ENCODE data around the gene SYF2. TPM values are rescaled to one million over a fixed set of nuclear protein-coding genes. Genes with fewer than 3 reads are reported as not detected.
"Not testable (repeated sequence)": the region's sequence is repeated elsewhere in the genome, so short reads cannot be mapped to it uniquely, and the experiment has no call there.

Gene SYF2
- total and polyA plus RNA-seq, 2 of the 13 experiments (the other 11 are each of a cell fraction or from before 2014, with no cell fraction given) = 17.8 to 34.1 TPM

DNA sequence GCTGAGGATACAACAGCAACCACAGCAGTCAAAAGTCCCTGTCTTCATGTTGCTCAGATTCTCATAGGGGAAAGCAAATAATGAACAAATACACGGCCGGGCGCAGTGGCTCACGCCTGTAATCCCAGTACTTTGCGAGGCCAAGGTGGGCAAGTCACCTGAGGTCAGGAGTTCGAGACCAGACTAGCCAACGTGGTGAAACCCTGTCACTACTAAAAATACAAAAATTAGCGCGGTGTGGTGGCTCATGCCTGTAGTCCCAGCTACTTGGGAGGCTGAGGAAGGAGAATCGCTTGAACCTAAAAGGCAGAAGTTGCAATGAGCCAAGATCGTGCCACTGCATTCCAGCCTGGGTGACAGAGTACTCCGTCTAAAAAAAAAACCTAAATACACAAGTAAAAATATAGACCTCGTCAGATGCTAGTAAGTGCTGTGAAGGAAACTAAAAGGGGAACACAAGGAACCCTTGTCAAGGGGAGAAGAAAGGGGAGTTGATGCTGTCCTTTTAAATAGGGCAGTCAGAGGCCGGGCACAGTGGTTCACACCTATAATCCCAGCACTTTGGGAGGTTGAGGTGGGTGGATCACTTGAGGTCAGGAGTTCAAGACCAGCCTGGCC lies 36.0 kb upstream of the SYF2 start:
- not testable (repeated sequence) for FAIRE-seq; H3K27ac ChIP-seq (ENCODE audit: extremely low read length, insufficient read depth, low read length)

DNA sequence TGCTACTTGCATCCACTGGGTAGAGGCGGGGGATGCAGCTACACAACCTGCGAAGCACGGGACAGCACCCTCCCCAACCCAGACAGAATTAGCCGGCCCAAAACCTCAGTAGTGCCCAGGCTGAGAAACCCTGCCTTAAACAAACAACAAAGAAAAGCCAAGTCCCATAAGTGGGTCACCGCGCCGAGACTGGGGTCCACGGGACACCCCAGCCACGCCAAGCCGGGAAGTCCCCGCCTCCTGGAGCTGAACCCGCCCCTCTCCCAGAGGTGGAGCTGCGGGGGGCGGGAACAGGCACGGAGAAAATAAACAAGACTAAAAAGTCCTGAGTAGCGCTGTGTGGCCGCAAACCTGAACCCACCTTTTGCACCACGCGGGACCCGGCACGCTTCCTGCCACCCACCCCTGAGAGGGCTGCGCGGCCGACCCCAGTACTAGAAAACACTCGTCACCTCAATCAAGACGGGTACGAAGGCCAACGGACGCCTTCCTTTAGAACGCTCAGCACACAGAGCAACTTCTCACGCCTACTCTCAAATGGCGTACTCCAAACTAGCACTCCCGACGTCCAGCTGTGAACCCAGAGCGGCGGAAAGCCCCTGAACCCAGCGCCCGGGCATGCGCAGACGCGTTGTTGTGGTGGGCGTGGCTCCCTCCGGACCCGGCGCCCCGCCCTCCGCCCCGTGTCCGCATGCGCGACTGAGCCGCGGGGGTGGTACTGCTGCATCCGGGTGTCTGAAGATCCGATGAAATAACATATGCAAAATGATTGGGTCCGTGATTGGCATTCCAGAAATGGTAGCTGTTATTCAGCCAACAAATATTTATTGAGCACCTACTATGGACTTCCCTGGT lies 35.2 kb upstream of the SYF2 start:
- H3K79me2 ChIP-seq (ENCODE audit: insufficient read depth, low read length); intact Hi-C loops (cut with micrococcal nuclease; ENCODE audit: unreplicated experiment); H4K20me1 ChIP-seq (ENCODE audit: insufficient read depth, low read length); in situ Hi-C loops (cut with HindIII; ENCODE audit: extremely low pct_ligation_motif_present, low pct_unique_long_range_greater_than_20kb); H3K27me3 ChIP-seq (ENCODE audit: control insufficient read depth in 1 of 2, insufficient read depth in 2 of 2, low read length in 2 of 2); CTCF ChIA-PET (ENCODE audit: low intra/inter-chr PET ratio, low total read pairs); H3K9me3 ChIP-seq (ENCODE audit: low read length); H2AFZ ChIP-seq (ENCODE audit: low read length); H3K4me1 ChIP-seq (ENCODE audit: insufficient read depth, low read length); H3K36me3 ChIP-seq (replicated peaks in 1 of 2; ENCODE audit: control insufficient read depth in 1 of 2, insufficient read depth in 2 of 2, low read length in 2 of 2): not testable (repeated sequence)
- TF ChIP-seq TAF1 (CRISPR knock-in tag; IDR thresholded peaks at IDR 0.05) (0 out of 2 replicates have a peak, but pooled peaks have one; percentile 17), PHF8 (CRISPR knock-in tag; IDR thresholded peaks at IDR 0.05) (0 out of 2 replicates have a peak, but pooled peaks have one; percentile 18), RBFOX2 (IDR thresholded peaks at IDR 0.05; ENCODE audit: low read depth, low read length) (0 out of 2 replicates have a peak, but pooled peaks have one; percentile 34)
- TF ChIP-seq, protein P1, sequence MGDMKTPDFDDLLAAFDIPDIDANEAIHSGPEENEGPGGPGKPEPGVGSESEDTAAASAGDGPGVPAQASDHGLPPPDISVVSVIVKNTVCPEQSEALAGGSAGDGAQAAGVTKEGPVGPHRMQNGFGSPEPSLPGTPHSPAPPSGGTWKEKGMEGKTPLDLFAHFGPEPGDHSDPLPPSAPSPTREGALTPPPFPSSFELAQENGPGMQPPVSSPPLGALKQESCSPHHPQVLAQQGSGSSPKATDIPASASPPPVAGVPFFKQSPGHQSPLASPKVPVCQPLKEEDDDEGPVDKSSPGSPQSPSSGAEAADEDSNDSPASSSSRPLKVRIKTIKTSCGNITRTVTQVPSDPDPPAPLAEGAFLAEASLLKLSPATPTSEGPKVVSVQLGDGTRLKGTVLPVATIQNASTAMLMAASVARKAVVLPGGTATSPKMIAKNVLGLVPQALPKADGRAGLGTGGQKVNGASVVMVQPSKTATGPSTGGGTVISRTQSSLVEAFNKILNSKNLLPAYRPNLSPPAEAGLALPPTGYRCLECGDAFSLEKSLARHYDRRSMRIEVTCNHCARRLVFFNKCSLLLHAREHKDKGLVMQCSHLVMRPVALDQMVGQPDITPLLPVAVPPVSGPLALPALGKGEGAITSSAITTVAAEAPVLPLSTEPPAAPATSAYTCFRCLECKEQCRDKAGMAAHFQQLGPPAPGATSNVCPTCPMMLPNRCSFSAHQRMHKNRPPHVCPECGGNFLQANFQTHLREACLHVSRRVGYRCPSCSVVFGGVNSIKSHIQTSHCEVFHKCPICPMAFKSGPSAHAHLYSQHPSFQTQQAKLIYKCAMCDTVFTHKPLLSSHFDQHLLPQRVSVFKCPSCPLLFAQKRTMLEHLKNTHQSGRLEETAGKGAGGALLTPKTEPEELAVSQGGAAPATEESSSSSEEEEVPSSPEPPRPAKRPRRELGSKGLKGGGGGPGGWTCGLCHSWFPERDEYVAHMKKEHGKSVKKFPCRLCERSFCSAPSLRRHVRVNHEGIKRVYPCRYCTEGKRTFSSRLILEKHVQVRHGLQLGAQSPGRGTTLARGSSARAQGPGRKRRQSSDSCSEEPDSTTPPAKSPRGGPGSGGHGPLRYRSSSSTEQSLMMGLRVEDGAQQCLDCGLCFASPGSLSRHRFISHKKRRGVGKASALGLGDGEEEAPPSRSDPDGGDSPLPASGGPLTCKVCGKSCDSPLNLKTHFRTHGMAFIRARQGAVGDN (CRISPR knock-in tag; IDR thresholded peaks at IDR 0.05) = peak; percentile 21; the same call in 1 of the 2 replicates
- WGBS (ENCODE audit: low lambda C conversion rate) = 0% methylated on average over 1 of the region's 56 CpGs
- Histone ChIP-seq H3K9ac (ENCODE audit: insufficient read depth, low read depth, low read length) (peak overlapping the region; percentile 22; the same call in 1 of the 2 replicates), H3K4me3 (replicated peaks in 1 of 3; ENCODE audit: insufficient read depth in 1 of 3, low read depth in 2 of 3, low read length in 3 of 3) (peak overlapping the region in 2 of 3 experiments; percentile 54 to 55; a peak in 4 of 6 replicates), H3K27ac (ENCODE audit: extremely low read length, insufficient read depth, low read length) (peak overlapping the region; percentile 50), H3K4me2 (ENCODE audit: low read depth, low read length) (peak overlapping the region; percentile 45)
- ATAC-seq (peak; percentile 85), FAIRE-seq (peak; percentile 77), DNase-seq (ENCODE audit: low spot score) (peak; percentile 60)
- POLR2A ChIA-PET = interaction anchor here (1.1 to 1.2 kb wide), 2 partner anchors 20 to 28 kb away, joined by 3 to 4 read pairs; partner anchors contain the start of gene RSRP1
- BruUV-seq (replicated peaks) = TSS peak; percentile 81

More for the DNA sequence above, 36.0 kb upstream of the SYF2 start:
- WGBS (ENCODE audit: low lambda C conversion rate) = 43% methylated on average over 10 of the region's 14 CpGs
- H3K27me3 ChIP-seq (ENCODE audit: control insufficient read depth in 1 of 2, insufficient read depth in 2 of 2, low read length in 2 of 2); H3K4me1 ChIP-seq (ENCODE audit: insufficient read depth, low read length); H2AFZ ChIP-seq (ENCODE audit: low read length); H3K79me2 ChIP-seq (ENCODE audit: insufficient read depth, low read length); DNase-seq (ENCODE audit: low spot score); H3K9me3 ChIP-seq (ENCODE audit: low read length); H3K9ac ChIP-seq (ENCODE audit: insufficient read depth, low read depth, low read length); CTCF ChIA-PET (ENCODE audit: low intra/inter-chr PET ratio, low total read pairs); in situ Hi-C loops (cut with HindIII; ENCODE audit: extremely low pct_ligation_motif_present, low pct_unique_long_range_greater_than_20kb); intact Hi-C loops (cut with micrococcal nuclease; ENCODE audit: unreplicated experiment); ATAC-seq; H3K36me3 ChIP-seq (replicated peaks in 1 of 2; ENCODE audit: control insufficient read depth in 1 of 2, insufficient read depth in 2 of 2, low read length in 2 of 2); BruUV-seq (replicated peaks); H4K20me1 ChIP-seq (ENCODE audit: insufficient read depth, low read length): not testable (repeated sequence)
- peak overlapping the region; percentile 45 for H3K4me2 ChIP-seq (ENCODE audit: low read depth, low read length)
- POLR2A ChIA-PET = interaction anchor here (1.1 to 1.2 kb wide), 2 partner anchors 21 to 28 kb away, joined by 3 to 4 read pairs; partner anchors contain the start of gene RSRP1
- H3K4me3 ChIP-seq (replicated peaks in 1 of 3; ENCODE audit: insufficient read depth in 1 of 3, low read depth in 2 of 3, low read length in 3 of 3) = peak overlapping the region in 1 of 3 experiments; percentile 55; a peak in 1 of 6 replicates
- TF ChIP-seq ZNF3 (CRISPR knock-in tag; IDR thresholded peaks at IDR 0.05) (peak; percentile 85), ZKSCAN1 (IDR thresholded peaks at IDR 0.05; ENCODE audit: low read length) (peak; percentile 58; the same call in 1 of the 2 replicates), ZMYM3 (CRISPR knock-in tag; IDR thresholded peaks at IDR 0.05) (0 out of 2 replicates have a peak, but pooled peaks have one; percentile 31)

Measured in HepG2 (cell line).